ENCODE measurements around the gene SPTLC2.

GRCh38 chr14:77524536-77524935 is 91.9 kb downstream of the SPTLC2 start:
- TF ChIP-seq CTCF (CRISPR knock-in tag; IDR thresholded peaks at IDR 0.05) (no peak), CEBPB (IDR thresholded peaks at IDR 0.05; ENCODE audit: borderline replicate concordance, low read depth, low read length) (no peak), TCF7 (IDR thresholded peaks at IDR 0.05; ENCODE audit: low read depth) (no peak), RELA (CRISPR knock-in tag; IDR thresholded peaks at IDR 0.05) (no peak), ATRX (CRISPR knock-in tag; IDR thresholded peaks at IDR 0.05; ENCODE audit: borderline replicate concordance) (no peak), TAF1 (CRISPR knock-in tag; IDR thresholded peaks at IDR 0.05) (no peak), ZZZ3 (CRISPR knock-in tag; IDR thresholded peaks at IDR 0.05; ENCODE audit: borderline replicate concordance) (no peak), SETDB1 (CRISPR knock-in tag; IDR thresholded peaks at IDR 0.05; ENCODE audit: borderline replicate concordance) (no peak), ZBTB7A (CRISPR knock-in tag; IDR thresholded peaks at IDR 0.05) (no peak), RBM22 (optimal IDR thresholded peaks at IDR 0.05; ENCODE audit: low read length) (no peak)
